Right ventricle myocardium superior (tissue), 1 donor: ENCODE results near the gene PSPC1. TPM values are rescaled to one million over a fixed set of nuclear protein-coding genes. Genes with fewer than 3 reads are reported as not detected.
"Not testable (repeated sequence)": the region's sequence is repeated elsewhere in the genome, so short reads cannot be mapped to it uniquely, and the experiment has no call there.

ENCODE experiments used
- ATAC-seq: fragments of 200-7000 bp; cut with Tn5 transposase; one replicate; pipeline ENCODE4 v1.9.1; 2020; ENCODE audit warnings: mild to moderate bottlenecking; ENCODE audit not compliant: poor library complexity
- DNase-seq: peaks from one replicate; pipeline ENCODE4 v3.0.0-alpha.2; 2020
- intact Hi-C: fragments of 100-400 bp; cut with DNase I; formaldehyde crosslinking; loops from one replicate; pipeline ENCODE4 v1.11.2; 2022
- total RNA-seq: library from RNA; stranded (reverse); fragmentation: NEBNext Ultra II Directional; extraction: Animal tissue kit (Norgen Biotek cat#: 25700); gene quantifications from one replicate; pipeline ENCODE4 v1.2.1, GENCODE V29; 2021
- donor health status: DM: no; HTN: yes; CAD: no; lungs with severe emphysema.

PSPC1 gene
- total RNA-seq, 1 donor from 2014 or later: 22.2 TPM

DNA sequence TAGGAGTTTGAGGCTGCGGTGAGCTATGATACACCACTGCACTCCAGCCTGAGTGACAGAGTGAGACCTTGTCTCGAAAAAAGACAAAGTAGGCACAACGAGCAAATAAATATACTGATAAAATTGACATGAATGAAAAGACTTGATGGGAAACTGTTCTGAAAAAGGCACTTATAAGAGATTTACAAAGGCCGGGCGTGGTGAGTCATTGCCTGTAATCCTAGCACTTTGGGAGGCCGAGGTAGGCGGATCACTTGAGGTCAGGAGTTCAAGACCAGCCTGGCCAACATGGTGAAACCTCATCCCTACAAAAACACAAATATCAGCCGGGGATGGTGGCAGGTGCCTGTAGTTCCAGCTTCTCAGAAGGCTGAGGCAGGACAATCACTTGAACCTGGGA is 91.3 kb downstream of the PSPC1 start:
- intact Hi-C loops, ATAC-seq, DNase-seq: not testable (repeated sequence)

DNA sequence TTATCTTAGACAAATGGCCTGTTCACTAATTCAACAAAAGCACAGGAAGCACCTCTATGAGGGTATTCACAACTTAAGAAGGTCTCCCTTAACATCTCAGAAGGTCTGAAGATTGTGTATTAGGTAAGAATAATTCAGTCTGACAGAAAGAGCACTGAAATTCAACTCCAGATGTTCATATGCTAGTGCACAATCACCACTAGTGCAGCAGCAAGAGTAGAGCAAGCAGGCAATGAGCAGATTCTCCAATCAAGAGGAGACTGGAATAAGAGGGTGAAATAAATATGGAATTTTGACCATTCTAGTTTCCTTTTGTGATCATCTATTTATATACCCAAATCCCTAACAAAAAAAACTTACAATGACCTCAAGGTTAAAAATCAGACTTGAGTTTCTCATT is 97.3 kb downstream of the PSPC1 start:
- intact Hi-C loops: no loop called here
- ATAC-seq: no peak

DNA sequence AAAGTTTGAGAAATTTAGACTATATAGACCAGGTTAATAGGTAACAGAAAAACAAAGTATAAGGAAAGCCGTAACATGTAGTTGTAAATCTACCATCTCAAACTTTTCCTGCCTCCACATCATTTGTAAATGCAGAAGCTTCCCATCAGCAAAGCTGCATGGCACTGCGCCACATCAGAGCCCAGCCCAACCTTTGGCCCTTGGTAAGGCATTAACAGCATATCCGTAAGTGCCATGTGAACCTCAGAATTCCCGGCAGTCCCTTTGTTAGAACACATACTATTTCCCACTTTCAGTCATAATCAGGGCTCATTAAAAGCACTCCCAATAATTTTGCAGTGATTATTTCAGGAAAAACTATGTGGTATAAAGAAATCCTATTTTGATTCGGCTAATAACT is 97.7 kb downstream of the PSPC1 start:
- intact Hi-C loops: no loop called here
- ATAC-seq (no peak), DNase-seq (no peak)

More for the DNA sequence above, 97.3 kb downstream of the PSPC1 start:
- DNase-seq: no peak

DNA sequence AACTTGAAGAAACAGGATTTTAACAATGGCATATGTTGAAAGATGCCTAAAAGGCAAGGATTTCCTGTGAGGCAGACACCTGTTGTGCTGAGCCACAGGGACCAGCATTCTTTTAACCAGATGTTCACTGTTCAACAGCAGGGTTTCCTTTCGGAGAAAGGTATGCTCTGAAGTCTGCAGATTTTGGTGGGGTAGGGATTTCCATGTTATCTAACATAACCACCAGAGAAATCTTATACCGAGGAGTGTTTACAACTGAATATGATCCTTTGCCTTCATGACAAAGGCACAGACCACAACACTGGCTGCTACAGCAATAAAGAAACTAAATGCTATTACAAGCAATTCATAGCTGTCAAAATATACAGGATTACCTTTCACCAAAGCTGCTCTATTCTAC is 101.2 kb downstream of the PSPC1 start:
- intact Hi-C loops: no loop called here
- ATAC-seq: no peak

DNA sequence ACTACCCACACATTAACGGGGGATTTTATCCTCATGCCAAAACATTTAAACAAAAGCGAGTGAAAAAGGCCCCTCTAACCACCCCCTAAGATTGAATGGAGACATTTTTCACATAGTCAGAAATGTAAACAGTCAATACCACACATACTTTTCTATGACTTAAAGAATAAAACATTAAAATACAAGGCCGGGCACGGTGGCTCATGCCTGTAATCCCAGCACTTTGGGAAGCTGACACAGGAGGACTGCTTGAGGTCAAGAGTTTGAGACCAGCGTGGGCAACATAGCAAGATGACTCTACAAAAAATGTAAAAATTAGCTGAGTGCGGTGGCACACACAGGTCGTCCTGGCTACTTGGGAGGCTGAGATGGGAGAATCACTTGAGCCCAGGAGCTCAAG is 102.0 kb downstream of the PSPC1 start:
- intact Hi-C loops: no loop called here
- ATAC-seq (no peak), DNase-seq (no peak)

More for the DNA sequence above, 101.2 kb downstream of the PSPC1 start:
- DNase-seq: no peak

DNA sequence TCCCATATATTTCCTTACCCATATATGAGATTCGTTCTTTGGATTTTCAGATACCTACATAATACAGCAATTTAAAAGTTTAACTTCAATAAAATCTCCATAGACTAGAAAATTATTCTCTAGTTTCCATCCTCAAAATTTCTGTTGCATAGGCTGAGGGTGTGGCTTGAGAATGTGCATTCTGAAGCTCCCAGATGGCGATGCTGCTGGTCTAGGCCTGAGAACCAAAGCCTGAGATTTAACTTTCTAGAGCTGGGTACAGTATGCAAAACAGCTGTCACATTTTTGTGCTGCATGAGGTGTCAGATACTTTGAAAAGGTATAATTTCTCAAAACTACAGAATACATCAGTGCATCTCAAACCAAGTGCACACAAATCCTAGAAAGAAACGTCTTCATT is 106.6 kb downstream of the PSPC1 start:
- DNase-seq (no peak), ATAC-seq (no peak)
- intact Hi-C loops: no loop called here

DNA sequence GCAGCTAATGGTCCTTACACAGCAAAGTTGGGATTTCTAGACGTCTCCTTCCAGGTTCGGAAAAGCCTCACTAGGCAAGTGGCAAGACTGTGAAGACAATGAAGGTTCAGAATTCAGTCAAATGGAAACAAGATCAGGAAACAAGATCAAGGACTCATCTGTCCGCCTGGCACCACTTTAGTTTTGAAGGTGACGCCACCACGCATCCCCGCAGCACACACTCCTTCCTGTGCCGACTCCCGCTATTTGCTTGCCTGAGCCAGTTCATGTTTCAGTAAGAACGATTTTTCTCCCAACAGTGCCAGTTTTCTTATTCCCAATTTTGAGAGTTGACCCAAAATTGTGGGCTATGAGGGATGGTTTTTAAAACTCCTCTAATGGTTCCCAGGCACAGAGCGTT is 107.8 kb downstream of the PSPC1 start:
- intact Hi-C loops: no loop called here
- no peak for ATAC-seq
- no peak for DNase-seq

DNA sequence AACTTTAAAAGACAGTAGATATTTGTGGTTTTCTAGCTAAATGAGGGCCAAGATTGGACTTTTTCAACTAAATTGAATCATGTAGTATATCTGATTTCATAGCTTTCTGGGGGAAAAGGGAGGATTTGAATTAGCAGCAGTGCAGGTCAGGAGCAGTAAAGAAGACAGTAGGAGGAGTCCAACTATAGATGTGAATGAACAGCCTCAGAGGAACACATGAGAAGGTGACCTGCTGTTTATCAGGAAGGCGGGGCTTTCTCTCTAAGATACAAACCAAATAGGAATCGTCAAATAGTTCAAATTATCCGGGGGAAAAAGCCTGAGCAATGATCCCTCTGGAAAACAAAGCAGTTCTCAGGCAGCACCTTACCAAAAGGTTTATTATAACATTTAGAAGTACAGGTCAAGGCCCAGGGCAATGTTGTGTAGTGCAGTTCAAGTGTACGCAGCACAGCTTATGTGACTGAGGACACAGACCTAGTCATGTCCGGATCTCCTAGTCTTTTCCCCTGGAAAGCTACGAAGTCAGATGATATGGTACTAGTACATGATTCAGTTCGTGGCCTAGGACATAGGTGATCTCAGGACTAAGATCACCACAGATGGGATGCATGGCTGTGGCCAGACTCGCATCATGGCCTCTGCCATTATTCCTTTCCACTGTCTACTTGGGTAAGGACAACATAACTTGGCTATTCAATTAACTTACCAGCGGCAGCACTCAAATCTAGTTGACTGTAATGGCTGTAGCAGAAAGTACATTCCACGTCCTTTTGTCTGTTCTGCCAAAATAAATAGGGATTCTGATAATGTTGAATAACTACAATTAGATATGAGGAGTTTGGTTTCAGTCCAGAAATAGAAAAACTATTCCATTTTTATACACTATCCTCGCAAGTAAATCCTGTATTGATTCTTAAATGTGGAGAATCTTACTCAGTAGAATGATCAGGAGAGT is 109.0 kb downstream of the PSPC1 start:
- no peak for DNase-seq
- peak; percentile 26 for ATAC-seq
- intact Hi-C loops: no loop called here

DNA sequence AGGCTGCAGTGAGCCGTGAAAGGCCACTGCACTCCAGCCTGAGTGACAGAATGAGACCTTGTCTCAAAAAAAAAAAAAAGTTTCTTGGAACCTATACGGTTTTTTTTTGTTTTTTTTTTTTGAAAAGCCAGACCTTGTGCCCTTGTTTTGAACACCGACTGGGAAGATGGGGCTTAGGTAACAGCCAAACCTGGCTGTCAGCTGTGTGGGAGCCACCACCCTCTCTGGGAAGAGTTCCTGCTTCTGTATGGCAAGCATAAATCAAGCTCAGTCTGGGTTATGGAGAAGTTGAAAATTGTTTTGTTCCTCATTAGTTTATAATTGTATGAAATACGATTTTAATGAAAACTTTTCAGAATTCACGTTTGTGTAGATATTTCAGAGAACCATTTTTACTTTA is 109.8 kb downstream of the PSPC1 start:
- intact Hi-C loops: no loop called here
- ATAC-seq (no peak), DNase-seq (no peak)

DNA sequence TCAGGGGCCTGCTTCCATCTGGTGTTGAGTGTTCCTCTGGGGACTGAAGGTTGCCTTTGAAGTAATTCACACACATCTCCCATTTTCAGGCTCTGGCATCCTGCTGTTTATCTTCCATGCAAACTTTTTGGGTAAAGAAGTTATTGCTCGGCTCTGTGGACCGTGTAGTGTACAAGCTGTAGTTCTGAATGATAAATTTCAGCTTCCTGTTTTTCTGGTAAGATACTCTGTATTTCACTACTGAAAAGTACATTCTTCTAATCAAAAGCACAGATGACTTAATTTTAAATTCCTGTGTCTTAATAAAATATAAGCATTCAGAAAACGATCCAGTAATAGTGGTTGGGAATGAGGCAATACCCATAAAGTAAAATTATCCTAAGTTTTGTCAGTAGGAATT is 112.6 kb downstream of the PSPC1 start:
- DNase-seq (no peak), ATAC-seq (no peak)
- intact Hi-C loops: no loop called here

DNA sequence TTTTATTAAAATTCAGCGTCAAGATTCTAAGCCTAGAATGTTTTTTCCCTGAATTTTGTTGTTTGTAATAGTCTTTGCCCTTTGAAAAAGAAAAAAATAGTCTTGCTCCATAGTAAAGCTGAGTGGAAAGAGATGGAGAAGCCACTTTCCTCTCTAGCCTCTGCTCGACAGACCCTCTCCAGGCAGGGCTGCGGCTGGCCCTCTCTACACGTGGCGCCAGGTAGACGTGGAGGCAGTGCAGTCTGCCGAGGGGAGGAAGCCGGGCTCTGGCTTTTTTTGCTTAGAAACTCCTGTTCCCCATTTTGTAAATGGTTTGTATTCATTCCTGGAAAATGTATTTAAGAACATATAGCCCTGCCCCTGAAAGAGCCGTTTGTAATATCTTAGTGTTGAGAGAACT is 114.0 kb downstream of the PSPC1 start:
- DNase-seq (no peak), ATAC-seq (no peak)
- intact Hi-C loops: no loop called here

DNA sequence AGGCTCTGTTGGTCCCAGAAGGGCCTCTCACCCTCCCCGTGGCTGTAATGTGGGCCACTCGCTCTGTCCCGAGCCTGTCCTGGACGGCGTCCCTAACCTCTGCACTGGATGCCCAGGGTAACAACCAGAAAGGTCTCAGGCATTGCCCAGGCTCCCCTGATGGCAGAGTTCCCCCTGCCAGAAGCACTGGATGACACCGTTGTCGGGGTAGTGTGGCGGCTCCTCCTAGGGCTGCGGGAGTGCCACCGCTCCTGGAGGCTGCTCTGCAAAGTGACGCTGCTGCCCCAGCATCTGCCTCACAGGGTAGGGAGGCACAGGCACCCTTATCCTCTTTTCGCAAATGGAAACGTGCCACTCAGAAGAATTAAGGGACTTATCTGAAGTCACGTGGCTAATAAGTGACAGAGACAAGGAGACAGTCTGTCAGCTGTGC is 117.3 kb downstream of the PSPC1 start:
- intact Hi-C loops: no loop called here
- no peak for DNase-seq
- peak; percentile 84 for ATAC-seq

DNA sequence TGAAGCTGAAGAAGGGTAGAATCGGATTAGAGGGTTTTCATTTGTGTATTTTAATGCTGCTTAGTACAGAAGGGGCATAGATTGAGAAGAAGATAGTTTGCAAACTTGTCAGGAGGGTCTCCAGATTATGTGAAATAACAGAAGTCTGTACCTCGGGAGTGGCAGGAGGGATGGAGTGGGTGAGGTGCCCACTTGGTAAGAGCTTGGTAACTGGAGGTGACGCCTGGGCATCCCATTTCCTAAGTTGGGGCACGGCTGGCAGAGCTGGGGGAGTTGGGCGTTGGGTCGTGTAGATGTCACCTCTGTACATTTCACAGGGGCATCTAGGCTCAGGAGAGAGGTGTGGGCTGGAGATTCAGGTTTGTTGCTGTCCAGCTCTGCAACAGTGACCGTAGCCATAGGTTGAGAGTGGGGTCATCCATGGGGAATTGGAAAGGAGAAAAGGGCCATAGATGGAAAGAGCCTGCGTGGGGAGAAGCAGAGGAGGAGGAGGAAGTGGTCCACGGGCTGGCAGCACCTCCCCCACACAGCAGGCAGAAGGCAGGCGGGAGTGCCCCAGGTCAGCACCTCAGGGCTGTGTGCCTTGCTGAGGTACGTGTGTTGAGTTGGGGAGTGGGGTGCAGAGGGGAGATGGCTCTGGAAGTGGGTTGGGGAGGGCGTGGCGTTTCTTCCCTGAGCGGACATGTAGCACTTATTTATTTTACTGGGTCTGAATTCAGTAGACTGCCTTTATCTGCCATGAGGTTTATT is 118.1 kb downstream of the PSPC1 start:
- peak; percentile 30 for ATAC-seq
- no peak for DNase-seq
- intact Hi-C loops: no loop called here

DNA sequence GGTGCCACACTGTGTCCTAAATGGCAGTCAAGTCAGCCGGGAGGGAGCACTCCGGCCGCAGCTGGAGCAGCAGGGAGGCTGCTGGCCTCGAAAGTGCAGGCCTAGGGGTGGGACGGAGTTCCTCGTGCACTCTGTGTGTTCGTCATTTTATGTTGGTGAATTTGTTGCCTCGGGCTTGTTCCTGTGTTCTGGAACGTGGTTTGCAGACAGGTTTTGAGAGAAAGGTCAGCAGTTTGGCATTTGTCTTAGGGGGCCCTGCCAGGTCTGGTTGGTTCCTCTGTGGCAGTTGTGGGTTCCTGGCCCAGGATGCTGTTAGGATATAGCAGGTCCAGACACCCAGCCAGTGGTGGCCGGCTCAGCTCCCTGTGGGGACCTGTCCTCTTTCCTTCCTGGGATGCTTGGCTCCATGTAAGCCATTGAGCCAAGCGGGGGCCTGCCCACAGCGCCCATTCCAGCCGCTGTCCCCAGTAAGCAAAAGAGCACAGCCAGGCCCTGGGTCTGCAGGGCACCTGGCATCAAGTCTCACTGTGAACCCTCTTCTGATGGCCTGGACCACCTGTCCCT is 119.2 kb downstream of the PSPC1 start:
- intact Hi-C loops: no loop called here
- ATAC-seq: no peak
- DNase-seq: no peak

DNA sequence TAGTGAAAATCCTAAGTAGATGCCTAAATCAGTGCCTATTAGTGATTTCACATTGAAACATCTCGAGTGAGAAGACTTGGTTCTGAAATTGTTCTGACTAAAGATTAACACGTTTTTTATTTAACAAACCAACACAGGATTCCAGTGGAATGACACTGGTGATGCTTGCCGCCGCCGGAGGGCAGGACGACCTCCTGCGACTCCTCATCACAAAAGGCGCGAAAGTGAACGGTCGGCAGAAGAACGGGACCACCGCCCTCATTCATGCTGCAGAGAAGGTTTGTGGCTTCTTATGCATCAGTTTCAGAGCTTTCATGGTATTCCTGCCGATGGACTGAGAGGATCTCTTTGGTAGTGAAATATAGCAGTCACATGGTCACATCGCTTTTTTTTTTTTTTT is 121.2 kb downstream of the PSPC1 start:
- intact Hi-C loops: no loop called here
- ATAC-seq (no peak), DNase-seq (no peak)

DNA sequence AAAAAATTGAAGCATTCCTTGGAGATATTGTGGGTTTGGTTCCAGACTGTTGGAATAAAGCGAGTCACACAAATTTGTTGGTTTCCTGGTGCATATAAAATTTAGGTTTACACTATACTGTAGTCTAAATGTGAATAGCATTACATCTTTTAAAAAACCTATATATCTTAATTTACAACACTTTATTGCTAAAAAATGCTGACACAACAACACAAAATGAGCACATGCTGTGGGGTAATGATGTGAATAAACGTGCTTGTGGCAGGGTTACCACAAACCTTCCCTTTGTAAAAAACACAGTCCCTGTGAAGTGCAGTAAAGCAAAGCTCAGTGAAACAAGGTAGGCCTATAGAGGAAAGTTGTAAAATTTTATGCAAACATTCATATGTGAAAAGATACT is 121.6 kb downstream of the PSPC1 start:
- ATAC-seq (no peak), DNase-seq (no peak)
- intact Hi-C loops: no loop called here

DNA sequence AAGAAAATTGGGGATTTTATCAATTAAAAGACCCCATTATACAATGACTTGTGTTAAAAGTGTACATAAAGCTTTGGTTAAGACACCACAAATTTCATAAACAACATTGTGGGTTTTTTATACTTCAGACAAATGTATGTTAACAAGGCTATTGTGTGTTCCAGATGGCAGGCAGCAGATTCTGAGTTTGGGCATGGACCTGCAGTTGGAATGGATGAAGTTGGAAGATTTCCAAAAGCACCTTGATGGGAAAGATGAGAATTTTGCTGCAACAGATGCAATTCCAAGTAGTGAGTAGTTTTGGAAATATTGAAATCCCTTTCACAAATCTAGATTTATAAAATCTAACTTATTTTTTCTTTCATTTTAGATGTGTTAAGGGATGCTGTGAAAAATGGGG is 123.9 kb downstream of the PSPC1 start:
- no peak for DNase-seq
- ATAC-seq: no peak
- intact Hi-C loops: no loop called here

DNA sequence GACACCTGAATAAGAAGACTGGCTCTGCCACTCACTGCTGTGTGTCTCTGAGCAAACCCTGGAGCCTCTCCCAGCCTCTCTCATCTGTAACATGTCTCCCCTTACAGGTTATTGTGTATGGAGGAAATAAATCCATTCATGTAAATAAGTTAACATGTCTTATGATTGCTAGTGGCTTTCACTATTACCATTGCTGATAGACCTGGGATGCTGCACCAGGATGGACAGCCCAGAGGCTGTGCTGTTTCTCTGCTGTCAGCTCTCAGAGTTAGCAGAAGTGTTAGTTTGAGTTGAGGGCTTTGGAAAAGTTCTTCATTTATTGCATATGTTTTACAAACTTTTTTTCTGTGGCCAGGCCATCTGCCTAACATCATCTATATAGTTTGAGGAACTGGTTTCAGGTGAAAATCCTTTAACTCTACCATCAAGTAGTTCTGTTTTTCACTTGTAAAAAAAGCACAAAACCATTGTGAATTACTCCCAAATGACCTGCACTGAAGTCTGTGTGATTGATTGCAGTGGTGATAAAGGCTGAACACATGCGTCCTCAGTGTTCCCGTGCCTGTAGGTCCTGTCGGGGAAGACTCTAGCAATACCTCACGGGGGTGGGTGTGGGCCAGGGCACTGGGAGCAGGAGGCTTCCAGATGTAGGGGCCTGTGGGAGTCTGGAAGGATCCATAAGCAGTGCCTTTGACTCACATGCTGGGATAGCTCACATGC is 124.7 kb downstream of the PSPC1 start:
- ATAC-seq: no peak
- no peak for DNase-seq
- intact Hi-C loops: no loop called here
